A673 (cell line): ENCODE measurements around the gene KRTAP10-5.

Source experiments
- EZH2 ChIP-seq: fragments of 200-600 bp; sonication (generic); IDR thresholded peaks from 2 replicates; pipeline ENCODE4 v1.6.1; 2017; ENCODE audit warnings: borderline replicate concordance, low read depth, mild to moderate bottlenecking, mixed read lengths, antibody characterized with exemption, low read length; ENCODE audit not compliant: poor library complexity, severe bottlenecking
- TF ChIP-seq, protein P1 (sequence below): fragments of 300-800, 200-600 bp; sonication (generic); conservative IDR thresholded peaks from 2 replicates; pipeline ENCODE4 v1.5.1; 2017; ENCODE audit warnings: low read depth, mild to moderate bottlenecking, antibody characterized with exemption, low read length, moderate library complexity, mixed read lengths

DNA sequence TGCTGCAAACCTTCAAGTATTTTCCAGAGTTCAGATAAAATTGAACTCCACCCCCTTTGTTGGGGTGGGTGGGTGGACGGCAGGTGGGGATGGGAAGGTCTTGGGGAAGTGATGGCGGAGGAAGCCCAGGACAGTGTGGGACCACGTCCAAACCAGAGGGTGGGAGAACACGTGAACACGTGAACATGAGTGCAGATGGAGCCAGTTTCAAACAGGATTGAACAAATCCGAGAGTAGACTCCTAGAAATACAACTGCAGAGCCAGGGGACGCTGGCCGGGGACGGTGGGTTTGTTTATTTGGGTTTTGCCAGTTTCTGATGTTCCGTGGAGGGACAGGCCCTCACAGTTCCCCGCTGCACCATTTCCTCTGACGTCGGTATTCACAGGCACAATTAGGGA, 32.0 kb downstream of the KRTAP10-5 start:
- TF ChIP-seq, protein P1, sequence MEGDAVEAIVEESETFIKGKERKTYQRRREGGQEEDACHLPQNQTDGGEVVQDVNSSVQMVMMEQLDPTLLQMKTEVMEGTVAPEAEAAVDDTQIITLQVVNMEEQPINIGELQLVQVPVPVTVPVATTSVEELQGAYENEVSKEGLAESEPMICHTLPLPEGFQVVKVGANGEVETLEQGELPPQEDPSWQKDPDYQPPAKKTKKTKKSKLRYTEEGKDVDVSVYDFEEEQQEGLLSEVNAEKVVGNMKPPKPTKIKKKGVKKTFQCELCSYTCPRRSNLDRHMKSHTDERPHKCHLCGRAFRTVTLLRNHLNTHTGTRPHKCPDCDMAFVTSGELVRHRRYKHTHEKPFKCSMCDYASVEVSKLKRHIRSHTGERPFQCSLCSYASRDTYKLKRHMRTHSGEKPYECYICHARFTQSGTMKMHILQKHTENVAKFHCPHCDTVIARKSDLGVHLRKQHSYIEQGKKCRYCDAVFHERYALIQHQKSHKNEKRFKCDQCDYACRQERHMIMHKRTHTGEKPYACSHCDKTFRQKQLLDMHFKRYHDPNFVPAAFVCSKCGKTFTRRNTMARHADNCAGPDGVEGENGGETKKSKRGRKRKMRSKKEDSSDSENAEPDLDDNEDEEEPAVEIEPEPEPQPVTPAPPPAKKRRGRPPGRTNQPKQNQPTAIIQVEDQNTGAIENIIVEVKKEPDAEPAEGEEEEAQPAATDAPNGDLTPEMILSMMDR: no peak
- no peak for TF ChIP-seq EZH2
